Astrocyte (in vitro differentiated cells and primary cell): Measurements from ENCODE around the gene KIAA0825. TPM values are rescaled to one million over a fixed set of nuclear protein-coding genes. Genes with fewer than 3 reads are reported as not detected.

ENCODE experiments used
- DNase-seq: peaks from one replicate; pipeline ENCODE4 v3.0.0-alpha.2; 2010; ENCODE audit warnings: low read depth
- FAIRE-seq: peaks from 2 replicates; lab custom pipeline; 2011; peaks lifted over from hg19 to GRCh38; lab: Jason Lieb, UNC
- H2AFZ ChIP-seq: 2 replicates; pipeline ENCODE4 v1.6.0; 2012; ENCODE audit warnings: low read depth, low read length, inconsistent platforms
- H3K27ac ChIP-seq: 2 replicates; pipeline ENCODE4 v1.5.1; 2011; ENCODE audit warnings: low read depth, low read length, inconsistent platforms
- H3K27me3 ChIP-seq: 2 replicates; pipeline ENCODE4 v1.6.0; 2011; ENCODE audit warnings: low read length, inconsistent platforms; ENCODE audit not compliant: insufficient read depth
- H3K36me3 ChIP-seq: 2 replicates; pipeline ENCODE4 v1.5.1; 2011; ENCODE audit warnings: low read length, inconsistent platforms; ENCODE audit not compliant: insufficient read depth
- H3K4me1 ChIP-seq: 2 replicates; pipeline ENCODE4 v1.5.1; 2011; ENCODE audit warnings: low read length, inconsistent platforms; ENCODE audit not compliant: insufficient read depth
- H3K4me2 ChIP-seq: 2 replicates; pipeline ENCODE4 v1.6.0; 2012; ENCODE audit warnings: low read length, inconsistent platforms
- H3K4me3 ChIP-seq: 2 replicates; pipeline ENCODE4 v1.5.1; 2011; ENCODE audit warnings: low read depth, mild to moderate bottlenecking, low read length, inconsistent platforms; ENCODE audit not compliant: insufficient read depth
- H3K79me2 ChIP-seq: 2 replicates; pipeline ENCODE4 v1.6.0; 2012; ENCODE audit warnings: mild to moderate bottlenecking, low read length, inconsistent platforms; ENCODE audit not compliant: insufficient read depth
- H3K9ac ChIP-seq: 2 replicates; pipeline ENCODE4 v1.6.0; 2012; ENCODE audit warnings: mild to moderate bottlenecking, low read length, inconsistent platforms
- H3K9me3 ChIP-seq: 2 replicates; pipeline ENCODE4 v1.5.1; 2012; ENCODE audit warnings: low read depth, mild to moderate bottlenecking, low read length, inconsistent platforms; ENCODE audit not compliant: insufficient read depth
- H4K20me1 ChIP-seq: 2 replicates; pipeline ENCODE4 v1.6.0; 2012; ENCODE audit warnings: low read length, inconsistent platforms; ENCODE audit not compliant: insufficient read depth
- H3K27ac Mint-ChIP-seq: one replicate; pipeline ENCODE4 v1.8.0; 2021; ENCODE audit warnings: mild to moderate bottlenecking, mixed read lengths; ENCODE audit not compliant: unreplicated experiment
- H3K27me3 Mint-ChIP-seq: one replicate; pipeline ENCODE4 v1.8.0; 2021; ENCODE audit warnings: low read depth, mixed read lengths; ENCODE audit not compliant: unreplicated experiment
- H3K36me3 Mint-ChIP-seq: one replicate; pipeline ENCODE4 v1.8.0; 2021; ENCODE audit warnings: low read depth, mixed read lengths; ENCODE audit not compliant: unreplicated experiment
- H3K4me1 Mint-ChIP-seq: one replicate; pipeline ENCODE4 v1.8.0; 2021; ENCODE audit warnings: low read depth, mixed read lengths; ENCODE audit not compliant: unreplicated experiment
- H3K4me3 Mint-ChIP-seq: one replicate; pipeline ENCODE4 v1.8.0; 2021; ENCODE audit warnings: mild to moderate bottlenecking, moderate library complexity, mixed read lengths; ENCODE audit not compliant: unreplicated experiment
- H3K9me3 Mint-ChIP-seq: one replicate; pipeline ENCODE4 v1.8.0; 2021; ENCODE audit warnings: mild to moderate bottlenecking, mixed read lengths; ENCODE audit not compliant: unreplicated experiment
- CTCF ChIP-seq: IDR thresholded peaks from 2 replicates; pipeline ENCODE4 v1.5.1; 2011; ENCODE audit warnings: low read depth, mild to moderate bottlenecking, inconsistent platforms, low read length, moderate library complexity; ENCODE audit not compliant: insufficient read depth
- EZH2 ChIP-seq: IDR thresholded peaks from 2 replicates; pipeline ENCODE4 v1.6.1; 2012; ENCODE audit warnings: mild to moderate bottlenecking, low read length, inconsistent platforms; ENCODE audit not compliant: insufficient read depth
- total RNA-seq: library from RNA; stranded (reverse); gene quantifications from 2 replicates; pipeline ENCODE4 v1.2.1, GENCODE V29; 2021

Gene KIAA0825
- total RNA-seq, 1 donor from 2014 or later, result 2.5 TPM

- no peak overlapping the region for H3K4me2 ChIP-seq
- Mint-ChIP-seq H3K27ac (no peak overlapping the region), H3K9me3 (peaks cover 1% of the 10 kb centered on the region), H3K4me1 (peaks cover 32% of the 10 kb centered on the region), H3K27me3 (no peaks in the 10 kb centered on the region), H3K36me3 (peaks cover 1% of the 10 kb centered on the region), H3K4me3 (no peak overlapping the region)
- FAIRE-seq, result peak; percentile 72
- no peak overlapping the region for H3K9ac ChIP-seq
- DNase-seq, result peak; percentile 95
- H3K4me3 ChIP-seq, result no peak overlapping the region
- TF ChIP-seq CTCF (no peak), EZH2 (no peak)
- no peaks in the 10 kb centered on the region for H4K20me1 ChIP-seq
- no peak overlapping the region for H3K27ac ChIP-seq
- H3K36me3 ChIP-seq, result no peaks in the 10 kb centered on the region
- H3K79me2 ChIP-seq, result no peaks in the 10 kb centered on the region
- no peaks in the 10 kb centered on the region for H3K27me3 ChIP-seq
- peaks cover 16% of the 10 kb centered on the region for H3K4me1 ChIP-seq
- H2AFZ ChIP-seq, result no peak overlapping the region
- H3K9me3 ChIP-seq, result no peaks in the 10 kb centered on the region
These were observed 374.8 kb downstream of the KIAA0825 start for GRCh38 chr5:94243612-94244011.

GRCh38 chr5:94240993-94241651 is 377.3 kb downstream of the KIAA0825 start:
- H2AFZ ChIP-seq, result no peak overlapping the region
- H3K4me3 ChIP-seq, result no peak overlapping the region
- H3K4me1 ChIP-seq, result peaks cover 16% of the 10 kb centered on the region
- no peaks in the 10 kb centered on the region for H3K9me3 ChIP-seq
- TF ChIP-seq CTCF, result no peak
- TF ChIP-seq EZH2, result no peak
- Mint-ChIP-seq H3K9me3 (no peaks in the 10 kb centered on the region), H3K4me1 (peaks cover 33% of the 10 kb centered on the region), H3K4me3 (no peak overlapping the region), H3K27me3 (no peaks in the 10 kb centered on the region), H3K27ac (peak overlapping the region; percentile 54), H3K36me3 (no peaks in the 10 kb centered on the region)
- no peaks in the 10 kb centered on the region for H3K27me3 ChIP-seq
- H3K27ac ChIP-seq, result peak overlapping the region; percentile 64
- FAIRE-seq (no peak), DNase-seq (peak; percentile 92)
- peak overlapping the region; percentile 64 for H3K4me2 ChIP-seq
- H3K9ac ChIP-seq, result peak overlapping the region; percentile 43
- no peaks in the 10 kb centered on the region for H3K36me3 ChIP-seq
- H3K79me2 ChIP-seq, result no peaks in the 10 kb centered on the region
- H4K20me1 ChIP-seq, result no peaks in the 10 kb centered on the region

- Histone ChIP-seq H2AFZ (no peak overlapping the region), H4K20me1 (no peaks in the 10 kb centered on the region), H3K9ac (peak overlapping the region; percentile 43), H3K27me3 (no peaks in the 10 kb centered on the region), H3K27ac (peak overlapping the region; percentile 64), H3K79me2 (no peaks in the 10 kb centered on the region), H3K4me1 (peaks cover 16% of the 10 kb centered on the region), H3K4me3 (no peak overlapping the region), H3K36me3 (no peaks in the 10 kb centered on the region), H3K9me3 (no peaks in the 10 kb centered on the region), H3K4me2 (peak overlapping the region; percentile 64)
- peaks cover 29% of the 10 kb centered on the region for H3K4me1 Mint-ChIP-seq
- no peaks in the 10 kb centered on the region for H3K36me3 Mint-ChIP-seq
- H3K9me3 Mint-ChIP-seq, result peaks cover 5% of the 10 kb centered on the region
- H3K27me3 Mint-ChIP-seq, result no peaks in the 10 kb centered on the region
- H3K4me3 Mint-ChIP-seq, result no peak overlapping the region
- DNase-seq, result peak; percentile 86
- peak; percentile 58 for FAIRE-seq
- TF ChIP-seq EZH2 (no peak), CTCF (no peak)
- H3K27ac Mint-ChIP-seq, result peak overlapping the region; percentile 54
These were observed 377.8 kb downstream of the KIAA0825 start for GRCh38 chr5:94240596-94240992.
